ENCODE results near the gene SNRPD1. TPM values are rescaled to one million over a fixed set of nuclear protein-coding genes. Genes with fewer than 3 reads are reported as not detected.

The SNRPD1 gene
- total RNA-seq, result 5.0 and 14.7 TPM in 2 replicates

DNA sequence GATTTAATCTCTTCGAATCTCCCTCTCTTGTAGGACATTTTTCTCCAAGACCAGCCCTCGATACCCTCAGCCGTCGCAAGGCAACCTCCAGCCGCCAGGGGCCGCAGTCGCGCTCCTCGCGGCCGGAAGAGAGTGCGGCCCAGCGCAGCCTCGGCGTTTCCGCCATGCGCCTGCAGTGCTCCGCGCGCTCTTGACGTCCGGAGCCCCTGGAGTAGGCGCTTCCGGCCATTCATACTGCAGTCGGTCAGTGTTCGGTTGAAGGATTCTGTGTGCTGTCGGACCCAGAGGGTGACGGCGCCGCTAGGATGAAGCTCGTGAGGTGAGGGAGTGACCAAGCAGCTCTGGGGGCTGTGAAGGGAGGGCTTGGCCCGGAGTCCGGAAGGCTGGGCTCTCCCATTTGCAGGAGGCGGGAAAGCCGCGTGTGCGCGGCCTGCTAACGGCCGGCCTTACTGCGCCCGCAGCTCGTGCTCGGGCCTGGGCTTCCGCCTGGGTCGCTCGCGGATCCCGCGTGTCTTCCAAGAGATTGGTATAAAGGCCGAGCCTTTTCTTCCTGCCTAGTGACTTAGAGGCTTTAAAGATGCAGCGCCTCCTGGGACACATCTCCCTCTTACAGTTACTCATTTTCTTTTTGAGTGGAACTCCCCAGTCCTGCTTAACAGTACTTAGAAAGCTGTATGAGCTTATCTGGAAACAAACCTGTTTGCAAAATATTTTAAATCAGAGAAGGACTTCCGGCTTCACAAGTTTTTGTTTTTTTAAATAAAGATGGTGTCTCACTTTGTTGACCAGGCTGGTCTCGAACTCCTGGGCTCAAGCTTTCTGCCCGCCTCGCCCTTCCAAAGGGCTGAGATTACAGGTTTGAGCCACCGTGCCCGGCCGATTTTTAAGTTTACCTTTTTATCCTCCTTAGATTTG is at the start of gene SNRPD1:
SNRPD1 (plus strand) TSS at position 190 of the 915 bp plus-strand sequence; CDS start at position 306, 116 bp downstream.

DNA sequence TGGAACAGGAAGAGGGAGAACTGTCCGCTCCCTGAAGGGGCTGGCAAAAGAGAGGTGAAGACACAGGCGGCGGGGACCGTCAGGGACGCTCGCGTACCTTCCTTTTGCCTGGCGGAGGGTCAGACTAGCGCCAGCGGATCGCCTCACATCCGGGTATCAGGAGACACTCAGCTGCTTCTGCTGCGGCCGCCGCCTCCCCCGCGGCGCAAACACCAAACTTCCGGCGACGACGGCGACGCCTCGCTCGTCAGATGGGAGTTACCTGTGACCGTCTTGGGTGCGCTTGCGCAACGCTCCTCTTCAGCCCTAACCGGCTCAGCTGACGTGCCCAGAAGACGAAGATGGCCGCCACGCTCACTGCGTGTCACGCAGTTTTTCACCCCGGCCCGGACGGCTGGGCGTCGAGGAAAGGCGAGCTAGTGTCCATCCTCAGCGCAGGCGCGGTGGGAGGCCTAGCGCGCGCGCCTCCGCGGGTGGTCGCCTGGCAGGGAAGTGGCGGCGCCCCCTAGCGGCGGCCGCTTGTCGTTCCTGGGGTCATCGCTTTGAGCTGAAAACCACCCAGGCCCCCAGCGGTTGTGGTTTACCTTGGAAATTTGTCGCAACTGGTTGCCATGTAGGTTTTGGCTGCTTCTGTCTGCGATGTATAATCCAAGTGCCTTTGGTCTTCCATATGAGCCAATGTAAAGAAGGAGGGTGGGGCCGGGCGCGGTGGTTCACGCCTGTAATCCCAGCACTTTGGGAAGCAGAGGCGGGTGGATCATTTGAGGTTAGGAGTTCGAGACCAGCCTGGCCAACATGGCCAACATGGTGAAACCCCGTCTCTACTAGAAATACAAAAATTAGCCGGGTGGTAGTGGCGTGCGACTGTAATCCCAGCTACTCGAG is 11.3 kb upstream of the SNRPD1 start, which contains the start of gene ESCO1:
ESCO1 (minus strand) TSS at position 179 of the 885 bp plus-strand sequence. CDS start 25,861 bp downstream, outside the sequence.

Other genes with a start within 250 kb of the SNRPD1 start
- 8.4 and 14.8 TPM in 2 replicates for gene ESCO1, start 11.6 kb upstream of the SNRPD1 start, total RNA-seq
- 6.5 and 7.4 TPM in 2 replicates for gene ABHD3, start 92.5 kb downstream of the SNRPD1 start, total RNA-seq
- 58.9 and 60.7 TPM in 2 replicates for gene MIB1, start 128.5 kb downstream of the SNRPD1 start, total RNA-seq

Measured in smooth muscle cell of trachea (primary cell).